Left lobe of liver (tissue), 2 donors: Measurements from ENCODE around the gene ERI2. TPM values are rescaled to one million over a fixed set of nuclear protein-coding genes. Genes with fewer than 3 reads are reported as not detected.
A peak's percentile ranks its signal among the peaks of the same experiment; 100 is the strongest.
"Not testable (repeated sequence)": the region's sequence is repeated elsewhere in the genome, so short reads cannot be mapped to it uniquely, and the experiment has no call there.

Source experiments
- ATAC-seq: fragments of 200-7000 bp; cut with Tn5 transposase; one replicate; pipeline ENCODE4 v1.9.1; 2020; ENCODE audit warnings: mild to moderate bottlenecking, moderate library complexity
- DNase-seq: peaks from one replicate; pipeline ENCODE4 v3.0.0-alpha.2; 2020; ENCODE audit warnings: low spot score
- total RNA-seq: library from RNA; stranded (reverse); gene quantifications from one replicate; pipeline ENCODE4 v1.2.1, GENCODE V29; 2021
- donor health status: DM: no; HTN: no; CAD: no; lungs with moderate emphysema.
- donor health status: DM: no; HTN: yes; CAD: no.

Gene ERI2
- total RNA-seq, 1 donor from 2014 or later = 15.6 TPM

GRCh38 chr16:20821682-20822081, 15.4 kb upstream of the ERI2 start:
- no peak for DNase-seq
- ATAC-seq = no peak

- DNase-seq = no peak
- ATAC-seq = no peak
These were observed 12.8 kb upstream of the ERI2 start for GRCh38 chr16:20818929-20819585.

- DNase-seq = no peak
- ATAC-seq = no peak
These were observed 8.5 kb upstream of the ERI2 start for GRCh38 chr16:20814784-20815183.

GRCh38 chr16:20812510-20812909, 6.2 kb upstream of the ERI2 start:
- DNase-seq (no peak), ATAC-seq (no peak)

GRCh38 chr16:20811889-20812439, 5.7 kb upstream of the ERI2 start:
- ATAC-seq = no peak
- DNase-seq = no peak

- ATAC-seq (no peak), DNase-seq (no peak)
These were observed 1.6 kb upstream of the ERI2 start for GRCh38 chr16:20807862-20808261.

GRCh38 chr16:20805684-20806167, 546 bp downstream of the ERI2 start:
- ATAC-seq = peak; percentile 5
- DNase-seq = not testable (repeated sequence)

- ATAC-seq = no peak
- no peak for DNase-seq
These were observed 2.6 kb downstream of the ERI2 start for GRCh38 chr16:20803561-20804214.

GRCh38 chr16:20803192-20803560, 3.1 kb downstream of the ERI2 start:
- no peak for ATAC-seq
- DNase-seq = no peak

GRCh38 chr16:20801278-20801677, 5.0 kb downstream of the ERI2 start:
- ATAC-seq = no peak
- DNase-seq = no peak

- DNase-seq (no peak), ATAC-seq (peak; percentile 65)
These were observed 6.7 kb downstream of the ERI2 start for GRCh38 chr16:20799599-20799998.

GRCh38 chr16:20798364-20798763, 7.9 kb downstream of the ERI2 start:
- DNase-seq (no peak), ATAC-seq (peak; percentile 45)

GRCh38 chr16:20791923-20792612, 14.2 kb downstream of the ERI2 start:
- ATAC-seq (no peak), DNase-seq (no peak)

GRCh38 chr16:20789130-20789529, 17.1 kb downstream of the ERI2 start:
- no peak for DNase-seq
- ATAC-seq = no peak

- ATAC-seq = no peak
- no peak for DNase-seq
These were observed 22.1 kb downstream of the ERI2 start for GRCh38 chr16:20784204-20784603.

GRCh38 chr16:20782470-20782869, 23.8 kb downstream of the ERI2 start:
- ATAC-seq = no peak

GRCh38 chr16:20781697-20782096, 24.6 kb downstream of the ERI2 start:
- ATAC-seq (no peak), DNase-seq (no peak)

More at GRCh38 chr16:20782470-20782869, 23.8 kb downstream of the ERI2 start:
- no peak for DNase-seq

- peak; percentile 71 for DNase-seq
- peak; percentile 95 for ATAC-seq
These were observed 31.4 kb downstream of the ERI2 start for GRCh38 chr16:20774703-20775362.

- DNase-seq (no peak), ATAC-seq (peak; percentile 49)
These were observed 32.6 kb downstream of the ERI2 start for GRCh38 chr16:20773679-20774078.

- DNase-seq (no peak), ATAC-seq (no peak)
These were observed 37.5 kb downstream of the ERI2 start for GRCh38 chr16:20768818-20769217.

GRCh38 chr16:20768121-20768520, 38.2 kb downstream of the ERI2 start:
- DNase-seq = no peak
- ATAC-seq = no peak
